Fibroblast of skin of right biceps (primary cell): ENCODE data around the gene TMEM181.
A peak's percentile ranks its signal among the peaks of the same experiment; 100 is the strongest.
"Not testable (repeated sequence)": the region's sequence is repeated elsewhere in the genome, so short reads cannot be mapped to it uniquely, and the experiment has no call there.

Experiments
- DNase-seq: peaks from one replicate; pipeline ENCODE4 v3.0.0-alpha.2; 2013

TMEM181 gene

GRCh38 chr6:158624684-158625682, 65.1 kb downstream of the TMEM181 start:
- no peak for DNase-seq

GRCh38 chr6:158625881-158626305, 66.0 kb downstream of the TMEM181 start:
- no peak for DNase-seq

- no peak for DNase-seq
Measured at GRCh38 chr6:158626360-158627167, 66.7 kb downstream of the TMEM181 start.

GRCh38 chr6:158627168-158627939, 67.5 kb downstream of the TMEM181 start:
- DNase-seq = no peak

GRCh38 chr6:158627940-158628211, 68.0 kb downstream of the TMEM181 start:
- DNase-seq = no peak

GRCh38 chr6:158628542-158628941, 68.7 kb downstream of the TMEM181 start:
- DNase-seq = no peak

GRCh38 chr6:158629367-158630221, 69.7 kb downstream of the TMEM181 start:
- DNase-seq = no peak

GRCh38 chr6:158630938-158631616, 71.2 kb downstream of the TMEM181 start:
- DNase-seq = peak; percentile 12

GRCh38 chr6:158631678-158632537, 72.0 kb downstream of the TMEM181 start:
- peak; percentile 51 for DNase-seq

- not testable (repeated sequence) for DNase-seq
Measured at GRCh38 chr6:158632538-158633119, 72.7 kb downstream of the TMEM181 start.

GRCh38 chr6:158633127-158633526, 73.2 kb downstream of the TMEM181 start:
- no peak for DNase-seq

GRCh38 chr6:158634695-158635426, 75.0 kb downstream of the TMEM181 start:
- no peak for DNase-seq

- DNase-seq = no peak
Measured at GRCh38 chr6:158635427-158636073, 75.7 kb downstream of the TMEM181 start.

GRCh38 chr6:158636778-158637177, 76.9 kb downstream of the TMEM181 start:
- no peak for DNase-seq

- DNase-seq = no peak
Measured at GRCh38 chr6:158638324-158638854, 78.5 kb downstream of the TMEM181 start.

GRCh38 chr6:158639056-158639455, 79.2 kb downstream of the TMEM181 start:
- DNase-seq = no peak

GRCh38 chr6:158640519-158640918, 80.6 kb downstream of the TMEM181 start:
- no peak for DNase-seq

GRCh38 chr6:158642097-158642601, 82.3 kb downstream of the TMEM181 start:
- peak; percentile 52 for DNase-seq
